T-helper 9 cell (primary cell): ENCODE data around the gene OR4C15.

Source experiments
- DNase-seq: peaks from one replicate; pipeline ENCODE4 v3.0.0-alpha.2; 2020
- total RNA-seq, 2 donors: gene quantifications; one replicate each; lab custom pipeline; 2026; lab: John Stamatoyannopoulos, UW

OR4C15 gene
- 0 reads per million in 2 donors for total RNA-seq

DNA sequence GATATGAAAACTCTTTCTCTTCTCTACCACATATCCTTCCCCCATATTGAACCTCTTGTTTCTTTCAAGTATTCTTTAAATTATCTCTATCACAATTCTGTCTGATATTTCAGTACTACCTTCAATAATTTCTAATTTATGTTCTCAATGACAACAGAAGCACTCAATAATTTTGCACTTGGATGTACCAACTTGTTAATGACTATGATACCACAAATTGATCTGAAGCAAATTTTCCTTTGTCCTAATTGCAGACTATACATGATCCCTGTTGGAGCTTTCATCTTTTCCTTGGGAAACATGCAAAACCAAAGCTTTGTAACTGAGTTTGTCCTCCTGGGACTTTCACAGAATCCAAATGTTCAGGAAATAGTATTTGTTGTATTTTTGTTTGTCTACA, at the start of gene OR4C15:
Gene OR4C15, plus strand, starts transcription at position 301 of the 400 bp plus-strand sequence. Its CDS starts 0 bp downstream, at position 301.
- no peak for DNase-seq

DNA sequence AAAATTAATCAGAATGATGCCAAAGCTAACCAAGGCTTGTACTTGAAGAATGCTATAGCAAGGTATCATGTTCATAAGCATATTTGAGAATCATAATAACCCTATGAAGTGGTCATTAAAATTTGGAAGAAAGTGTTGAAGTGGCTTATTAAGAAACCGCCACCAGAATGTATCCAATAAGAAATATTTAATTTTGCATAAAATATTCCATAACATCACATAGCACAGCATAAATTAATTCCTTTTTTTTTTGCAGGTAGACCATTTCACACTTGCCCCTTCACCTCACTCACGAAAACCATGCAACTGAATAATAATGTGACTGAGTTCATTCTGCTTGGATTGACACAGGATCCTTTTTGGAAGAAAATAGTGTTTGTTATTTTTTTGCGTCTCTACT, 17.6 kb downstream of the OR4C15 start, which contains the start of gene OR4C16:
Gene OR4C16, plus strand, starts transcription at position 301 of the 400 bp plus-strand sequence. Its CDS starts 0 bp downstream, at position 301.
- DNase-seq = no peak

DNA sequence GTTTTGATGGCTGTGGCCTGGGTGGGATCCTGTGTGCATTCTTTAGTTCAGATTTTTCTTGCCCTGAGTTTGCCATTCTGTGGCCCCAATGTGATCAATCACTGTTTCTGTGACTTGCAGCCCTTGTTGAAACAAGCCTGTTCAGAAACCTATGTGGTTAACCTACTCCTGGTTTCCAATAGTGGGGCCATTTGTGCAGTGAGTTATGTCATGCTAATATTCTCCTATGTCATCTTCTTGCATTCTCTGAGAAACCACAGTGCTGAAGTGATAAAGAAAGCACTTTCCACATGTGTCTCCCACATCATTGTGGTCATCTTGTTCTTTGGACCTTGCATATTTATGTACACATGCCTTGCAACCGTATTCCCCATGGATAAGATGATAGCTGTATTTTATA, 18.3 kb downstream of the OR4C15 start:
- DNase-seq = no peak
